SK-N-SH (cell line): ENCODE data around the gene MLLT6. TPM values are rescaled to one million over a fixed set of nuclear protein-coding genes. Genes with fewer than 3 reads are reported as not detected.
A peak's percentile ranks its signal among the peaks of the same experiment; 100 is the strongest.

Experiments used
- CTCF ChIA-PET: fragments of 300-600, 350-600 bp; formaldehyde crosslinking; extraction: SDS; loops from one replicate; lab custom pipeline; 2021; lab: Yijun Ruan, JAX
- POLR2A ChIA-PET: fragments of 350-600 bp; sonication (Branson Sonifier 250); formaldehyde crosslinking; extraction: SDS; loops from one replicate; lab custom pipeline; 2020; ENCODE audit warnings: antibody characterized with exemption, inconsistent platforms; lab: Yijun Ruan, JAX
- DNase-seq: peaks from one replicate; pipeline ENCODE4 v3.0.0; 2012
- H2AFZ ChIP-seq: fragments of 200-600 bp; sonication (generic); 2 replicates; pipeline ENCODE4 v1.8.1; 2016; ENCODE audit warnings: antibody characterized with exemption, mild to moderate bottlenecking, low read depth
- H3F3A ChIP-seq: fragments of 200-600 bp; sonication (generic); replicated peaks from 2 replicates; pipeline ENCODE3; 2016; ENCODE audit warnings: antibody characterized with exemption, mild to moderate bottlenecking; ENCODE audit not compliant: insufficient read depth
- H3K27ac ChIP-seq, 2 experiments: fragments of 200-500 bp in 1 of 2; fragments of 200-600 bp in 1 of 2; sonication (Bioruptor generic) in 1 of 2; sonication (generic), shearing (Covaris generic) in 1 of 2; 2 replicates each; pipeline versions ENCODE4 v1.5.1 to v1.6.1; 2014 to 2016; ENCODE audit warnings: low read depth in 2 of 2, inconsistent platforms in 1 of 2, low read length in 1 of 2, mild to moderate bottlenecking in 1 of 2, mixed read lengths in 1 of 2
- H3K27me3 ChIP-seq: fragments of 200-600 bp; sonication (generic), shearing (Covaris generic); 2 replicates; pipeline ENCODE4 v1.6.1; 2016; ENCODE audit warnings: mixed run types; ENCODE audit not compliant: insufficient read depth
- H3K36me3 ChIP-seq, 2 experiments: fragments of 200-500 bp in 1 of 2; fragments of 200-600 bp in 1 of 2; sonication (Bioruptor generic) in 1 of 2; sonication (generic) in 1 of 2; replicated peaks in 1 of 2; 2 replicates each; pipeline versions ENCODE3 to v1.5.1; 2014 to 2016; ENCODE audit warnings: low read length in 1 of 2, mild to moderate bottlenecking in 1 of 2; ENCODE audit not compliant: insufficient read depth in 2 of 2, control insufficient read depth in 1 of 2
- H3K4me1 ChIP-seq, 2 experiments: fragments of 200-500 bp in 1 of 2; fragments of 200-600 bp in 1 of 2; sonication (Bioruptor generic) in 1 of 2; sonication (generic), shearing (Covaris generic) in 1 of 2; 2 replicates each; pipeline versions ENCODE4 v1.5.1 to v1.6.1; 2014 to 2016; ENCODE audit warnings: low read depth in 1 of 2, low read length in 1 of 2, mixed run types in 1 of 2; ENCODE audit not compliant: insufficient read depth in 2 of 2, control insufficient read depth in 1 of 2
- H3K4me2 ChIP-seq: fragments of 200-600 bp; sonication (generic), shearing (Covaris generic); 2 replicates; pipeline ENCODE4 v1.6.1; 2017; ENCODE audit warnings: mixed run types
- H3K4me3 ChIP-seq, 2 experiments: fragments of 200-500 bp in 1 of 2; fragments of 200-600 bp in 1 of 2; sonication (Bioruptor generic) in 1 of 2; sonication (generic), shearing (Covaris generic) in 1 of 2; 2 replicates each; pipeline versions ENCODE4 v1.5.1 to v1.8.1; 2014 to 2016; ENCODE audit warnings: low read depth in 2 of 2, inconsistent platforms in 1 of 2, low read length in 1 of 2, mild to moderate bottlenecking in 1 of 2, mixed read lengths in 1 of 2, moderate library complexity in 1 of 2
- H3K79me2 ChIP-seq: fragments of 200-600 bp; sonication (generic); 2 replicates; pipeline ENCODE4 v1.8.1; 2017; ENCODE audit warnings: mild to moderate bottlenecking; ENCODE audit not compliant: insufficient read depth
- H3K9ac ChIP-seq: fragments of 200-600 bp; sonication (generic); 2 replicates; pipeline ENCODE4 v1.6.1; 2017; ENCODE audit warnings: mixed run types
- H3K9me2 ChIP-seq: fragments of 200-600 bp; sonication (generic); 2 replicates; pipeline ENCODE4 v1.6.1; 2017; ENCODE audit warnings: mixed run types
- H3K9me3 ChIP-seq: fragments of 200-600 bp; sonication (generic); 2 replicates; pipeline ENCODE4 v1.6.1; 2017; ENCODE audit warnings: mixed run types, mild to moderate bottlenecking, moderate library complexity
- H4K20me1 ChIP-seq: fragments of 200-600 bp; sonication (generic); 2 replicates; pipeline ENCODE4 v1.6.1; 2017; ENCODE audit warnings: mild to moderate bottlenecking, mixed run types; ENCODE audit not compliant: insufficient read depth
- CHD2 ChIP-seq: fragments of 150-350 bp; IDR thresholded peaks from 2 replicates; pipeline ENCODE4 v1.6.1; 2018; ENCODE audit warnings: low read length; ENCODE audit not compliant: partially characterized antibody
- ELF1 ChIP-seq: IDR thresholded peaks from 2 replicates; pipeline ENCODE4 v1.4.0; 2012
- FOXM1 ChIP-seq: IDR thresholded peaks from 2 replicates; pipeline ENCODE4 v1.4.0; 2012; ENCODE audit warnings: low read depth, mild to moderate bottlenecking
- GABPA ChIP-seq: IDR thresholded peaks from 2 replicates; pipeline ENCODE4 v1.4.0; 2012; ENCODE audit warnings: low read depth, mild to moderate bottlenecking
- GATA2 ChIP-seq: sonication (generic); formaldehyde crosslinking; IDR thresholded peaks from 2 replicates; pipeline ENCODE4 v1.5.0; 2020; ENCODE audit warnings: mild to moderate bottlenecking, missing genetic modification reagents
- IRF3 ChIP-seq: fragments of 150-350 bp; IDR thresholded peaks from 2 replicates; pipeline ENCODE4 v1.6.1; 2016; ENCODE audit warnings: mild to moderate bottlenecking, low read depth, low read length
- MAX ChIP-seq: IDR thresholded peaks from 2 replicates; pipeline ENCODE4 v1.4.0; 2012; ENCODE audit warnings: low read depth
- MXI1 ChIP-seq: IDR thresholded peaks from 2 replicates; pipeline ENCODE4 v1.6.1; 2012; ENCODE audit warnings: mild to moderate bottlenecking, low read depth, low read length, improper control_type of control experiment
- NFIC ChIP-seq: IDR thresholded peaks from 2 replicates; pipeline ENCODE4 v1.4.0; 2012; ENCODE audit warnings: borderline replicate concordance
- NRF1 ChIP-seq: IDR thresholded peaks from 2 replicates; pipeline ENCODE4 v1.6.1; 2012; ENCODE audit warnings: low read depth, mild to moderate bottlenecking, low read length
- PBX3 ChIP-seq: IDR thresholded peaks from 2 replicates; pipeline ENCODE4; 2012
- POLR2AphosphoS5 ChIP-seq: IDR thresholded peaks from 2 replicates; pipeline ENCODE4 v1.6.1; 2012; ENCODE audit warnings: low read depth, low read length
- RCOR1 ChIP-seq: fragments of 150-350 bp; IDR thresholded peaks from 2 replicates; pipeline ENCODE4 v1.6.1; 2017; ENCODE audit warnings: antibody characterized with exemption, low read length
- SIN3A ChIP-seq: IDR thresholded peaks from 2 replicates; pipeline ENCODE4 v1.6.1; 2012; ENCODE audit warnings: low read depth, mild to moderate bottlenecking, low read length, moderate library complexity, borderline replicate concordance
- TAF1 ChIP-seq: IDR thresholded peaks from 2 replicates; pipeline ENCODE4 v1.6.1; 2012; ENCODE audit warnings: low read depth, mild to moderate bottlenecking, low read length, moderate library complexity, borderline replicate concordance
- TCF12 ChIP-seq: IDR thresholded peaks from 2 replicates; pipeline ENCODE4 v1.4.0; 2012
- TEAD4 ChIP-seq: IDR thresholded peaks from 2 replicates; pipeline ENCODE4 v1.4.0; 2012; ENCODE audit warnings: mild to moderate bottlenecking, borderline replicate concordance; ENCODE audit not compliant: insufficient read depth
- USF2 ChIP-seq: fragments of 150-350 bp; IDR thresholded peaks from 2 replicates; pipeline ENCODE4 v1.6.1; 2017; ENCODE audit warnings: antibody characterized with exemption, low read length, low read depth, borderline replicate concordance
- YY1 ChIP-seq: IDR thresholded peaks from 2 replicates; pipeline ENCODE4 v1.4.0; 2012; ENCODE audit warnings: low read depth, mild to moderate bottlenecking
- ZBTB33 ChIP-seq: IDR thresholded peaks from 2 replicates; pipeline ENCODE4 v1.4.0; 2012; ENCODE audit warnings: low read depth, borderline replicate concordance
- WGBS: methylation state at CpG from one replicate; pipeline ENCODE4 v1.1.6; 2017; ENCODE audit warnings: low lambda C conversion rate; 5-methylcytosine and 5-hydroxymethylcytosine counted together
- polyA plus RNA-seq, 3 experiments: library from polyadenylated mRNA; depleted of rRNA; stranded (reverse); fragments of >200 nt; gene quantifications; 2 replicates each; pipeline ENCODE4 v1.2.3, GENCODE V29; 2012
- TF ChIP-seq, protein P1 (sequence below): IDR thresholded peaks from 2 replicates; pipeline ENCODE4 v1.4.0; 2012; ENCODE audit warnings: low read depth, borderline replicate concordance

MLLT6 gene
- polyA plus RNA-seq, 1 of the 3 experiments (the other 2 are of a cell fraction) = 41.5 TPM

- under 1% methylated on average over 38 of the region's 44 CpGs for WGBS
- Histone ChIP-seq H3K9ac (peak within 1 kb of the TSS; percentile 78), H4K20me1 (no peaks in the 10 kb centered on the region), H3K27ac (peak within 1 kb of the TSS; percentile 74 to 98), H3K79me2 (peaks cover 61% of the 10 kb centered on the region), H3K9me2 (no peaks in the 10 kb centered on the region)
- TF ChIP-seq TAF1 = peak; percentile 51
- TF ChIP-seq ZBTB33 = no peak
- peak; percentile 66 for TF ChIP-seq POLR2AphosphoS5
- no peak for TF ChIP-seq TCF12
- TF ChIP-seq MXI1 = peak; percentile 99
- TF ChIP-seq RCOR1 = no peak
- TF ChIP-seq, protein P1, sequence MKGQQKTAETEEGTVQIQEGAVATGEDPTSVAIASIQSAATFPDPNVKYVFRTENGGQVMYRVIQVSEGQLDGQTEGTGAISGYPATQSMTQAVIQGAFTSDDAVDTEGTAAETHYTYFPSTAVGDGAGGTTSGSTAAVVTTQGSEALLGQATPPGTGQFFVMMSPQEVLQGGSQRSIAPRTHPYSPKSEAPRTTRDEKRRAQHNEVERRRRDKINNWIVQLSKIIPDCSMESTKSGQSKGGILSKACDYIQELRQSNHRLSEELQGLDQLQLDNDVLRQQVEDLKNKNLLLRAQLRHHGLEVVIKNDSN = peak; percentile 87
- peak; percentile 59; the same call in 1 of the 2 replicates for TF ChIP-seq YY1
- peak; percentile 62 for TF ChIP-seq NRF1
- TF ChIP-seq CHD2 = peak; percentile 95
- peak; percentile 88 for TF ChIP-seq IRF3
- TF ChIP-seq USF2 = peak; percentile 57; the same call in 1 of the 2 replicates
- no peak for TF ChIP-seq FOXM1
- peak; percentile 92 for TF ChIP-seq GABPA
- peak; percentile 100 for TF ChIP-seq PBX3
- peak; percentile 94; the same call in 1 of the 2 replicates for TF ChIP-seq SIN3A
- peak; percentile 98 for TF ChIP-seq ELF1
- no peak for TF ChIP-seq TEAD4
- no peak for TF ChIP-seq GATA2 (CRISPR knock-in tag)
- TF ChIP-seq NFIC = no peak
- peak; percentile 99 for TF ChIP-seq MAX
- TF ChIP-seq, all 33 proteins: peak for 14
- peak within 1 kb of the TSS; percentile 100 for H3K4me2 ChIP-seq
- POLR2A ChIA-PET = interaction anchor here (0.5 to 2.7 kb wide), 6 partner anchors 10 to 96 kb away, joined by 3 to 12 read pairs (median 4); no protein-coding TSS in a partner anchor
- H2AFZ ChIP-seq = peak within 1 kb of the TSS; percentile 87
- DNase-seq = peak; percentile 91
- CTCF ChIA-PET = interaction anchor here (0.7 to 3.7 kb wide), 6 partner anchors 9 to 401 kb away, joined by 3 to 30 read pairs (median 4); no protein-coding TSS in a partner anchor
- H3K27me3 ChIP-seq = no peaks in the 10 kb centered on the region
- peaks cover 0 to 20% of the 10 kb centered on the region in 2 experiments; a peak in 1 of 4 replicates for H3K4me1 ChIP-seq
- no peaks in the 10 kb centered on the region for H3K9me3 ChIP-seq
- peaks cover 11 to 24% of the 10 kb centered on the region in 2 experiments for H3K36me3 ChIP-seq
- H3K4me3 ChIP-seq = peak within 1 kb of the TSS; percentile 91 to 93
- H3F3A ChIP-seq = peaks cover 3% of the 10 kb centered on the region
Measured at GRCh38 chr17:38752308-38753070, 47.4 kb downstream of the MLLT6 start, which contains the start of gene PSMB3. Gene PSMB3 (plus strand): TSS chr17:38752741. CDS start chr17:38752827, 86 bp downstream.
